Thymus (tissue), 11 donors: ENCODE measurements around the gene TAPBPL. TPM values are rescaled to one million over a fixed set of nuclear protein-coding genes. Genes with fewer than 3 reads are reported as not detected.
"Not testable (repeated sequence)": the region's sequence is repeated elsewhere in the genome, so short reads cannot be mapped to it uniquely, and the experiment has no call there.

Source experiments
- DNase-seq, 9 donors: peaks; one replicate each; pipeline ENCODE4 v3.0.0-alpha.2; 2013; ENCODE audit warnings: low spot score in 9 of 9, low read depth in 6 of 9, missing footprints in 1 of 9
- H3K27ac ChIP-seq, 2 donors: one replicate each; pipeline ENCODE4 v1.5.1; 2013; ENCODE audit warnings: control low read depth in 1 of 2, low read depth in 1 of 2, low read length in 1 of 2, mild to moderate bottlenecking in 1 of 2, moderate library complexity in 1 of 2
- H3K27me3 ChIP-seq, 2 donors: one replicate each; pipeline ENCODE4 v1.5.1; 2013; ENCODE audit warnings: low read length in 1 of 2; ENCODE audit not compliant: control insufficient read depth in 2 of 2, insufficient read depth in 1 of 2
- H3K36me3 ChIP-seq, 2 donors: one replicate each; pipeline ENCODE4 v1.5.1; 2013; ENCODE audit warnings: low read length in 1 of 2, mild to moderate bottlenecking in 1 of 2, moderate library complexity in 1 of 2; ENCODE audit not compliant: control insufficient read depth in 2 of 2, insufficient read depth in 2 of 2
- H3K4me1 ChIP-seq, 2 donors: one replicate each; pipeline ENCODE4 v1.5.1; 2013; ENCODE audit warnings: low read length in 2 of 2; ENCODE audit not compliant: control insufficient read depth in 2 of 2, insufficient read depth in 2 of 2
- H3K4me3 ChIP-seq, 2 donors: one replicate each; pipeline ENCODE4 v1.5.1; 2013; ENCODE audit warnings: low read length in 2 of 2, control low read depth in 1 of 2, mild to moderate bottlenecking in 1 of 2
- H3K9me3 ChIP-seq, 2 donors: one replicate each; pipeline ENCODE4 v1.5.1; 2013; ENCODE audit warnings: low read length in 1 of 2, mild to moderate bottlenecking in 1 of 2; ENCODE audit not compliant: control insufficient read depth in 2 of 2, insufficient read depth in 1 of 2
- WGBS: extraction: QIAGEN DNeasy Blood & Tissue Kit; methylation state at CpG from one replicate; pipeline ENCODE4 v1.1.7; 2013; 5-methylcytosine and 5-hydroxymethylcytosine counted together
- polyA plus RNA-seq: library from polyadenylated mRNA; stranded (reverse); fragments of 200-250 nt; gene quantifications from one replicate; pipeline ENCODE4 v1.2.3, GENCODE V29; 2013
- total RNA-seq: library from RNA; stranded (reverse); fragments of 120-200 nt; gene quantifications from one replicate; pipeline ENCODE4 v1.2.4, GENCODE V29; 2013
- donor health status: healthy.

The TAPBPL gene
- total and polyA plus RNA-seq, 2 donors, result 28.6 to 60.6 TPM

GRCh38 chr12:6423267-6424007 lies 28.4 kb upstream of the TAPBPL start:
- DNase-seq, result peak; percentile 65 to 97 (median 87)
- H3K4me1 ChIP-seq, result peaks cover 24 to 41% of the 10 kb centered on the region in 2 donors
- peak overlapping the region in 1 of 2 donors; percentile 65 for H3K27ac ChIP-seq

GRCh38 chr12:6424008-6424347 lies 27.9 kb upstream of the TAPBPL start:
- peak overlapping the region in 1 of 2 donors; percentile 65 for H3K27ac ChIP-seq

More at GRCh38 chr12:6423267-6424007, 28.4 kb upstream of the TAPBPL start:
- no peak overlapping the region for H3K4me3 ChIP-seq
- WGBS, result 11% methylated on average over 9 of the region's 9 CpGs
- H3K9me3 ChIP-seq, result no peaks in the 10 kb centered on the region
- no peaks in the 10 kb centered on the region for H3K36me3 ChIP-seq
- no peaks in the 10 kb centered on the region for H3K27me3 ChIP-seq

DNA sequence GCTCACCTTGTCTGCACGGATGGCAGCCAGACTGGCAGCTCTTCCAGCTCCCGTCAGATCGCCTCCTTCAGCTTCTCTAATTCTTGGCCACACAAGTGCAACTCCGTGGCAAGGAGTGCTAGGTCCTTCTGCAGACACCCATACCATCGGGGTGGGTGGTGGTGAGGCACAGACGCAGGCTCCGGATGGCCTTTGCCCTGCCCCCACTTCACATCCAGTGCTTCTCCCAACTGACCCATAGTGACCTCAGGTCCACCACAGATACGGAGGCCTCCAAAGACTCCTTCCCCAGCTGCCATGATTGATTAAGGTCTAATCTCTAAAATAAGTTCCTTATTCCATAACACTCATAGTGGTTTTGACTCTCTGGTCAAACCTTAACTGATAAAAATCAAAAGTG lies 27.0 kb upstream of the TAPBPL start:
- H3K27me3 ChIP-seq, result no peaks in the 10 kb centered on the region
- no peak overlapping the region for H3K27ac ChIP-seq
- no peak for DNase-seq
- no peak overlapping the region for H3K4me3 ChIP-seq
- peaks cover 24 to 41% of the 10 kb centered on the region in 2 donors for H3K4me1 ChIP-seq
- no peaks in the 10 kb centered on the region for H3K9me3 ChIP-seq
- no peaks in the 10 kb centered on the region for H3K36me3 ChIP-seq
- WGBS, result 96% methylated on average over 8 of the region's 8 CpGs

More at GRCh38 chr12:6424008-6424347, 27.9 kb upstream of the TAPBPL start:
- 79% methylated on average over 6 of the region's 6 CpGs for WGBS
- Histone ChIP-seq H3K4me3 (no peak overlapping the region), H3K36me3 (no peaks in the 10 kb centered on the region), H3K4me1 (peaks cover 24 to 41% of the 10 kb centered on the region in 2 donors), H3K27me3 (no peaks in the 10 kb centered on the region), H3K9me3 (no peaks in the 10 kb centered on the region)
- DNase-seq, result no peak

GRCh38 chr12:6425590-6426531 lies 26.0 kb upstream of the TAPBPL start:
- H3K4me1 ChIP-seq, result peaks cover 30 to 51% of the 10 kb centered on the region in 2 donors
- H3K36me3 ChIP-seq, result no peaks in the 10 kb centered on the region
- H3K9me3 ChIP-seq, result no peaks in the 10 kb centered on the region
- no peaks in the 10 kb centered on the region for H3K27me3 ChIP-seq
- 91% methylated on average over 23 of the region's 23 CpGs for WGBS
- DNase-seq, result peak in 1 of 9 donors; percentile 24
- H3K27ac ChIP-seq, result peak overlapping the region; percentile 89 to 98
- H3K4me3 ChIP-seq, result no peak overlapping the region

DNA sequence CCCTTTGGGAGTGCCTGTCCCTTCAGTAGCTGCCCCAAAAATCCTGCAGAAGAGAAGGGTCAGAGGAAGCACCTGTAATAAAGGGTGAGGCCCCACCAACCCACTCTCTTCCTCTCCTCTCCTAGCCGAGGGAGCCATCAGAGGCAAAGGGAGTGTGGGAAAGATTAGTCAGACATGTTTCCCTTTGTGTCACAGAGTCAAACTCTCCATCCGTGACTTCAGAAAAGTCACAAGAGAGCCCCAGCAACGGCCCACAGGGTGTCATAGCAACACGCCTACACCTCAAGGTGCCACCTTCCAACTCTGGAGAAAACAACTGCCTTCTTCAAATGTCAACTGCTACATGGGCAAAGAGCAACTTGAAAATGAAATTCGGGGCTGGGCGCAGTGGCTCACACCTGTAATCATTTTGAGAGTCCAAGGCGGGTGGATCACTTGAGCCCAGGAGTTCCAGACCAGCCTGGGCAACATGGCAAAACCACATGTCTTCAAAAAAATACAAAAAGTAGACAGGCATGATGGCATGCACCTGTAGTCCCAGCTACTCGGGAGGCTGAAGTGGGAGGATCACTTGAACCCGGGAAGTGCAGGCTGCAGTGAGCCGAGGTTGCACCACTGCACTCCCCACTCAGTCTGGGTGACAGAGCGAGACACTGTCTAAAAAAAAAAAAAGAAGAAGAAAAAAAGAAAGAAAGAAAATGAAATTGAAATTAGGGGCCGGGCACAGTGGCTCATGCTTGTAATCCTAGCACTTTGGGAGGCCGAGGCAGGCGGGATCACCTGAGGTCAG lies 24.8 kb upstream of the TAPBPL start:
- Histone ChIP-seq H3K9me3 (no peaks in the 10 kb centered on the region), H3K27me3 (no peaks in the 10 kb centered on the region), H3K4me3 (no peak overlapping the region), H3K36me3 (no peaks in the 10 kb centered on the region), H3K4me1 (peaks cover 30 to 55% of the 10 kb centered on the region in 2 donors), H3K27ac (peak overlapping the region; percentile 89 to 98)
- peak; percentile 66 to 94 (median 82) for DNase-seq
- 50% methylated on average over 14 of the region's 14 CpGs for WGBS

DNA sequence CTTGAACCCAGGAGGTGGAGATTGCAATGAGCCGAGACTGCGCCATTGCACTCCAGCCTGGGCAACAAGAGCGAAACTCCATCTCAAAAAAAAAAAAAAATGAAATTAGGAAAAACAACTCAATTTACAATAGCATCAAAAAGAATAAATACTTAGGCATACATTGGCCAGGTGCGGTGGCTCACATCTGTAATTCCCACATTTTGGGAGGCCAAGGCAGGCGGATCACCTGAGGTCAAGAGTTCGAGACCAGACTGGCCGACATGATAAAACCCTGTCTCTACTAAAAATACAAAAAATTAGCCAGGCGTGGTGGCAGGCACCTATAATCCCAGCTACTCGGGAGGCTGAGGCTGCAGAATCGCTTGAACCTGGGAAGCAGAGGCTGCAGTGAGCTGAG lies 24.0 kb upstream of the TAPBPL start:
- Histone ChIP-seq H3K27ac (peak overlapping the region; percentile 89 to 98), H3K4me1 (peaks cover 34 to 62% of the 10 kb centered on the region in 2 donors)
- not testable (repeated sequence) for H3K36me3 ChIP-seq, DNase-seq, H3K4me3 ChIP-seq, H3K9me3 ChIP-seq, H3K27me3 ChIP-seq
- 91% methylated on average over 10 of the region's 10 CpGs for WGBS

DNA sequence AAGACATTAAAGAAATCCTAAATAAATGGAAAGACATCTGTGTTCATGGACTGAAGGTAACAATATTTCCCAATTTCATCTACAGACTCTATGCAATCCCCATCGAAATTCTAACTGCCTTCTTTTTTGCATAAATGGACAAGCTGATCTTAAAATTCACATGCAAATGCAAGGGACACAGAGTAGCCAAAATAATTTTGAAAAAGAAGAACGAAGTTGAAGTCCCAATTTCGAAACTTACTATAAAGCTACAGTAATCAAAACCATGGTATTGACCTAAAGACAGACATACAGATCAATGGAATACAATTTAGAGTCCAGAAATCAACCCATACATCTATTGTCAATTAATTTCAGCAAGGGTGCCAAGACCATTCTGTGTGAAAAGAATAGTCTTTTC lies 23.5 kb upstream of the TAPBPL start:
- Histone ChIP-seq H3K27ac (peak overlapping the region; percentile 5 to 89), H3K4me3 (no peak overlapping the region), H3K9me3 (no peaks in the 10 kb centered on the region), H3K36me3 (no peaks in the 10 kb centered on the region), H3K27me3 (no peaks in the 10 kb centered on the region), H3K4me1 (peaks cover 36 to 64% of the 10 kb centered on the region in 2 donors)
- 96% methylated on average over 3 of the region's 3 CpGs for WGBS
- no peak for DNase-seq

GRCh38 chr12:6430124-6430989 lies 21.5 kb upstream of the TAPBPL start:
- WGBS, result 45% methylated on average over 19 of the region's 19 CpGs
- no peaks in the 10 kb centered on the region for H3K36me3 ChIP-seq
- H3K9me3 ChIP-seq, result no peaks in the 10 kb centered on the region
- H3K4me1 ChIP-seq, result peaks cover 33 to 69% of the 10 kb centered on the region in 2 donors
- H3K27ac ChIP-seq, result peak overlapping the region in 1 of 2 donors; percentile 42
- H3K27me3 ChIP-seq, result no peaks in the 10 kb centered on the region
- peak in 1 of 9 donors; percentile 51 for DNase-seq
- H3K4me3 ChIP-seq, result no peak overlapping the region
